Activated CD8-positive, alpha-beta memory T cell treated with anti-CD3 and anti-CD28 coated beads, Interleukin-2, amount 10 ng/mL, durations not matched to agents 7 days and 5 days (primary cell): ENCODE data around the gene GPT2. TPM values are rescaled to one million over a fixed set of nuclear protein-coding genes. Genes with fewer than 3 reads are reported as not detected.
A peak's percentile ranks its signal among the peaks of the same experiment; 100 is the strongest.
"Not testable (repeated sequence)": the region's sequence is repeated elsewhere in the genome, so short reads cannot be mapped to it uniquely, and the experiment has no call there.

Source experiments
- ATAC-seq: fragments of 150-1000 bp; cut with Tn5 transposase; one replicate; pipeline ENCODE4 v1.10.0; 2021; ENCODE audit warnings: moderate library complexity
- CTCF ChIA-PET: fragments of 350-600 bp; sonication (Branson Sonifier 250); formaldehyde crosslinking; loops from one replicate; lab custom pipeline; 2021; ENCODE audit warnings: antibody characterized with exemption; lab: Charles Lee
- DNase-seq: peaks from one replicate; pipeline ENCODE4 v3.0.0-alpha.2; 2020
- H3K27ac Mint-ChIP-seq: one replicate; pipeline ENCODE4 v1.8.0; 2021; ENCODE audit warnings: mild to moderate bottlenecking, mixed read lengths
- H3K27me3 Mint-ChIP-seq: one replicate; pipeline ENCODE4 v1.8.0; 2021; ENCODE audit warnings: mixed read lengths
- H3K36me3 Mint-ChIP-seq: one replicate; pipeline ENCODE4 v1.8.0; 2021; ENCODE audit warnings: mild to moderate bottlenecking, mixed read lengths
- H3K4me1 Mint-ChIP-seq: one replicate; pipeline ENCODE4 v1.8.0; 2021; ENCODE audit warnings: mixed read lengths
- H3K4me3 Mint-ChIP-seq: one replicate; pipeline ENCODE4 v1.8.0; 2021; ENCODE audit warnings: mild to moderate bottlenecking, moderate library complexity, mixed read lengths
- H3K9me3 Mint-ChIP-seq: one replicate; pipeline ENCODE4 v1.8.0; 2022; ENCODE audit warnings: low read depth, mixed read lengths
- total RNA-seq, 2 experiments: library from RNA; stranded (reverse); gene quantifications; one replicate each; pipeline ENCODE4 v1.2.3, GENCODE V29; 2021

Gene GPT2
- total RNA-seq, 2 experiments from 2014 or later: 9.6 to 21.4 TPM

GRCh38 chr16:46852130-46852529, 32.0 kb upstream of the GPT2 start:
- DNase-seq: no peak
- H3K36me3 Mint-ChIP-seq: no peaks in the 10 kb centered on the region
- H3K9me3 Mint-ChIP-seq: no peaks in the 10 kb centered on the region
- H3K27ac Mint-ChIP-seq: no peak overlapping the region
- H3K27me3 Mint-ChIP-seq: peaks cover 11% of the 10 kb centered on the region
- no peaks in the 10 kb centered on the region for H3K4me1 Mint-ChIP-seq
- CTCF ChIA-PET: interaction anchor here (1.2 to 5.5 kb wide), 7 partner anchors 8 to 178 kb away, joined by 3 to 97 read pairs (median 9); no protein-coding TSS in a partner anchor
- ATAC-seq: no peak
- no peak overlapping the region for H3K4me3 Mint-ChIP-seq

- no peaks in the 10 kb centered on the region for H3K36me3 Mint-ChIP-seq
- peaks cover 5% of the 10 kb centered on the region for H3K27me3 Mint-ChIP-seq
- no peaks in the 10 kb centered on the region for H3K9me3 Mint-ChIP-seq
- DNase-seq (peak; percentile 79), ATAC-seq (peak; percentile 76)
- no peak overlapping the region for H3K4me3 Mint-ChIP-seq
- CTCF ChIA-PET: interaction anchor here (0.8 to 5.5 kb wide), 34 partner anchors 8 to 288 kb away, joined by 3 to 97 read pairs (median 4); partner anchors contain the start of genes C16orf87, GPT2 and ORC6
- H3K27ac Mint-ChIP-seq: no peak overlapping the region
- H3K4me1 Mint-ChIP-seq: no peaks in the 10 kb centered on the region
Measured at GRCh38 chr16:46853713-46854443, 30.3 kb upstream of the GPT2 start.

GRCh38 chr16:46854846-46855245, 29.3 kb upstream of the GPT2 start:
- H3K4me3 Mint-ChIP-seq: no peak overlapping the region
- no peaks in the 10 kb centered on the region for H3K36me3 Mint-ChIP-seq
- ATAC-seq (no peak), DNase-seq (no peak)
- CTCF ChIA-PET: interaction anchor here (0.6 to 5.5 kb wide), 22 partner anchors 9 to 181 kb away, joined by 3 to 97 read pairs (median 4); partner anchors contain the start of genes C16orf87, GPT2 and ORC6
- no peaks in the 10 kb centered on the region for H3K9me3 Mint-ChIP-seq
- no peaks in the 10 kb centered on the region for H3K27me3 Mint-ChIP-seq
- peaks cover 1% of the 10 kb centered on the region for H3K4me1 Mint-ChIP-seq
- no peak overlapping the region for H3K27ac Mint-ChIP-seq

DNA sequence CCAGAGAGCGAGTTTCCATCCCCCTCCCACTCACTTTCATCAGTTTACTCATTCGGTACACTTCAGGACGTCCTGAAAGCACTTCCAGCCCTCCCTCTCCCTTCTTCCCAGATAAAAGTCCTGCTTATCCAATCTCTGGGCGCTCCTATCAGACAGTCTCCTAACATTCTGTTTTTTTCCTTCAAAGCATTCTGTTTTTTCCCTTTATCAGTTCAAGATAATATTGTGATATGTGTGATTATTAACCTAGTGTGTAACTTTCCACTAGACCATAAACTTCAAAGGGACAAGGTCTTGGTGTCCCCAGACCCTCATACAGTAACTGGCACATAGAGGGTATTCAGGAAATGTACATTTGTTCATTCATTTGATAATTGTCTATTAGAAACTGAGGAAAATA, 28.8 kb upstream of the GPT2 start:
- peaks cover 6% of the 10 kb centered on the region for H3K4me1 Mint-ChIP-seq
- DNase-seq: no peak
- no peak overlapping the region for H3K27ac Mint-ChIP-seq
- no peaks in the 10 kb centered on the region for H3K36me3 Mint-ChIP-seq
- no peak overlapping the region for H3K4me3 Mint-ChIP-seq
- CTCF ChIA-PET: interaction anchor here (0.6 to 5.5 kb wide), 7 partner anchors 8 to 182 kb away, joined by 3 to 97 read pairs (median 11); no protein-coding TSS in a partner anchor
- H3K9me3 Mint-ChIP-seq: no peaks in the 10 kb centered on the region
- no peaks in the 10 kb centered on the region for H3K27me3 Mint-ChIP-seq
- no peak for ATAC-seq

GRCh38 chr16:46857368-46857945, 26.7 kb upstream of the GPT2 start:
- Mint-ChIP-seq H3K4me1 (peaks cover 9% of the 10 kb centered on the region), H3K27ac (no peak overlapping the region), H3K9me3 (no peaks in the 10 kb centered on the region), H3K4me3 (no peak overlapping the region), H3K36me3 (peaks cover 4% of the 10 kb centered on the region), H3K27me3 (no peaks in the 10 kb centered on the region)
- CTCF ChIA-PET: interaction anchor here (1.2 to 1.7 kb wide), 3 partner anchors 51 to 72 kb away, joined by 3 to 6 read pairs (median 4); no protein-coding TSS in a partner anchor
- DNase-seq (no peak), ATAC-seq (peak; percentile 40)

DNA sequence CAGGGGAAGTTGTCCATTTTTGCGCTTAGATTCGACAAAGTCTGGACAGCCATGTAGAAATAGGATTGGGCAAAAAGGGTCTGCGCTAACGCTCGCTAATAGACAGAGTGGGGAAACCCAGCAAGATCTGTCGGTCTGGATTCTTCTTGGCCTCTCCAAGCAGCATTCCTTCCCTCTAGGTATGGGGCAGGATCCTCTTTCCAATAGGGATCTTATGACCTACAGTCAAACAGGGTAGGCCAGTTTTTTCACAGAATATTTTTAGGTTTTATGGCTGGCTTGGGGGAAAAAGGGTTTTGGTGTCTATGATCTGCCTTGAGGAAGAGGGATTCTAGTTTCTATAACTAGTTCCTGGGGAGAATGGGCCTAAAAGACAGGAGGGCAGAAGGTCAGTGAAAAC, 26.0 kb upstream of the GPT2 start:
- Mint-ChIP-seq H3K4me1 (peaks cover 14% of the 10 kb centered on the region), H3K9me3 (peaks cover 3% of the 10 kb centered on the region), H3K27me3 (no peaks in the 10 kb centered on the region), H3K27ac (no peak overlapping the region), H3K4me3 (no peak overlapping the region), H3K36me3 (peaks cover 8% of the 10 kb centered on the region)
- no peak for DNase-seq
- CTCF ChIA-PET: interaction anchor here (1.2 to 1.7 kb wide), 3 partner anchors 50 to 71 kb away, joined by 3 to 6 read pairs (median 4); no protein-coding TSS in a partner anchor
- no peak for ATAC-seq

GRCh38 chr16:46859719-46860152, 24.4 kb upstream of the GPT2 start:
- Mint-ChIP-seq H3K4me1 (peaks cover 26% of the 10 kb centered on the region), H3K27me3 (no peaks in the 10 kb centered on the region), H3K4me3 (no peak overlapping the region), H3K27ac (peak overlapping the region; percentile 17), H3K36me3 (peaks cover 11% of the 10 kb centered on the region), H3K9me3 (peaks cover 3% of the 10 kb centered on the region)
- CTCF ChIA-PET: interaction anchor here (1.1 to 1.8 kb wide), 2 partner anchors 44 to 49 kb away, joined by 3 to 7 read pairs; no protein-coding TSS in a partner anchor
- DNase-seq: no peak
- ATAC-seq: peak; percentile 68

- Mint-ChIP-seq H3K4me3 (no peak overlapping the region), H3K36me3 (peaks cover 11% of the 10 kb centered on the region), H3K4me1 (peaks cover 26% of the 10 kb centered on the region), H3K27me3 (peaks cover 2% of the 10 kb centered on the region), H3K9me3 (peaks cover 3% of the 10 kb centered on the region), H3K27ac (peak overlapping the region; percentile 22)
- CTCF ChIA-PET: interaction anchor here (0.6 to 2.3 kb wide), 8 partner anchors 9 to 1302 kb away, joined by 3 to 15 read pairs (median 3); no protein-coding TSS in a partner anchor
- DNase-seq (no peak), ATAC-seq (no peak)
Measured at GRCh38 chr16:46862555-46863447, 21.4 kb upstream of the GPT2 start.

DNA sequence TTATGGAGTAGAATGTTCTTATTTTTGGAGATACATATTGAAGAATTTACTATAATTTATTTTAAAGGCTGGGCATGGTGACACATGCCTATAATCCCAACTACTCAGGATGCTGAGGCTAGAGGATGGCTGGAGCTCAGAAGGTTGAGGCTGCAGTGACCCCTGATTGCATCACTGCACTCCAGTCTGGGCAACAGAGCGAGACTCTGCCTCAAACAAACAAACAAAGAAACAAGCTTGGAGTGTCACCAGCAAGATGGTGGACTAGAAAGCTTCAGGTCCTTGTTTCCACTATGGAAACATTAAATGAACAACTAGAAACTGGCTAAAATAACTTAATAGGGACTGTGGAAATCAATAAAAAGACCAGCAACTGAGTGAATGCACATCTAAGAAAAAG, 17.9 kb upstream of the GPT2 start:
- Mint-ChIP-seq H3K27ac (no peak overlapping the region), H3K4me3 (no peak overlapping the region), H3K4me1 (peaks cover 17% of the 10 kb centered on the region), H3K9me3 (peaks cover 3% of the 10 kb centered on the region), H3K36me3 (peaks cover 11% of the 10 kb centered on the region), H3K27me3 (peaks cover 2% of the 10 kb centered on the region)
- CTCF ChIA-PET: no interaction called here
- ATAC-seq (no peak), DNase-seq (no peak)

- ATAC-seq, CTCF ChIA-PET, DNase-seq, H3K27ac Mint-ChIP-seq, H3K4me3 Mint-ChIP-seq, H3K36me3 Mint-ChIP-seq, H3K9me3 Mint-ChIP-seq, H3K27me3 Mint-ChIP-seq: not testable (repeated sequence)
- peaks cover 17% of the 10 kb centered on the region for H3K4me1 Mint-ChIP-seq
Measured at GRCh38 chr16:46867486-46867885, 16.7 kb upstream of the GPT2 start.

DNA sequence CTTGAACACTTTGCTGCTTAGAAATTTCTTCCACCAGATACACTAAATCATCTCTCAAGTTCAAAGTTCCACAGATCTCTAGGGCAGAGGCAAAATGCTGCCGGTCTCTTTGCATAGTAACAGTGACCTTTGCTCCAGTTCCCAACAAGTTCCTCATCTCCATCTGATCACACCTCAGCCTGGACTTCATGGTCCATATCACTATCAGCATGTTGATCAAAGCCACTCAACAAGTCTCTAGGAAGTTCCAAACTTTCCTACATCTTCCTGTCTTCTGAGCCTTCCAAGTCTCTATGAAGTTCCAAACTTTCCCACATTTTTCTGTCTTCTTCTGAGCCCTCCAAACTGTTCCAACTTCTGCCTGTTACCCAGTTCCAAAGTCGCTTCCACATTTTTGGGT, 15.3 kb upstream of the GPT2 start:
- not testable (repeated sequence) for H3K4me3 Mint-ChIP-seq, H3K9me3 Mint-ChIP-seq, H3K27me3 Mint-ChIP-seq, H3K4me1 Mint-ChIP-seq, DNase-seq, H3K36me3 Mint-ChIP-seq, ATAC-seq, H3K27ac Mint-ChIP-seq
- CTCF ChIA-PET: interaction anchor here (1.1 kb wide), 1 partner anchor 15 kb away, joined by 3 read pairs; no protein-coding TSS in a partner anchor

- peaks cover 10% of the 10 kb centered on the region for H3K27me3 Mint-ChIP-seq
- H3K36me3 Mint-ChIP-seq: no peaks in the 10 kb centered on the region
- H3K27ac Mint-ChIP-seq: no peak overlapping the region
- DNase-seq: no peak
- ATAC-seq: no peak
- H3K4me1 Mint-ChIP-seq: no peaks in the 10 kb centered on the region
- CTCF ChIA-PET: no interaction called here
- no peak overlapping the region for H3K4me3 Mint-ChIP-seq
- H3K9me3 Mint-ChIP-seq: no peaks in the 10 kb centered on the region
Measured at GRCh38 chr16:46871597-46871996, 12.6 kb upstream of the GPT2 start.
